ENCODE data around the gene TMEM132D. TPM values are rescaled to one million over a fixed set of nuclear protein-coding genes. Genes with fewer than 3 reads are reported as not detected.

Gene TMEM132D
- total and polyA plus RNA-seq, 2 donors (not counting 3 experiments of a cell fraction or from before 2014, with no cell fraction given), result not detected

DNA sequence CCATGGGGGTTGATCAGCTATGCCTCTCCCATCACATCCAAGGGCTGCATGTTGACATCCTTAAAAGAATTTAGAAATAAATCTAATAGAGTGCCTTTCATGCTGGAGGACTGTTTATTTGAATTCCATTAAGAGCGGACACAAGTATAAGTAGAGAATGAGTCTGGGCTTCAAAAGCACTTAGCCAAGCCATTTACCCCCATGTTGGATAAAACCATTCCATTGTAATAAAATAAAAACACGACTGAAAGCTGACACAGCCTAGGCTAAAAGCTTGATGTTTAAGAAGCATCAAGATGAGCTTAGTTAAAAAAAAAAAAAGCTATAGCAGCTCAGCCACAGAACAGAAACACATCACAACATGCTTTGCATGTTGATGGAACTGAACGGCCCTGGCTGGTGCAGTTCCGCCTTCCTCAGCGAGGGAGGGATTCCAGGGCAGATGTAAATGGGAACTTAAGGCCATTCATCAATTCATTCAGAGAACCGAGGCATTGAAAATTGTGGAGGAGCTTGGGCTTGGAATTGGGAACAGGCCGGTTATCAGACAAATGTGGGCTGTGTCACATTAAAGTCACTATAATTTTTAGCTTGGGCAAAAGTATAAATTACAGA lies 41.2 kb downstream of the TMEM132D start:
- Histone ChIP-seq H3K4me3 (replicated peaks in 1 of 3; ENCODE audit: insufficient read depth in 1 of 3, low read depth in 1 of 3, low read length in 3 of 3) (no peak overlapping the region), H4K20me1 (replicated peaks; ENCODE audit: control insufficient read depth, extremely low read depth, insufficient read depth, low read length) (no peaks in the 10 kb centered on the region), H3K4me1 (ENCODE audit: control insufficient read depth, extremely low read depth, insufficient read depth, low read length) (no peaks in the 10 kb centered on the region), H3K9me3 (replicated peaks; ENCODE audit: control insufficient read depth, insufficient read depth, low read length) (no peaks in the 10 kb centered on the region), H3K9ac (replicated peaks; ENCODE audit: extremely low read depth, insufficient read depth, low read length) (no peak overlapping the region), H2AFZ (ENCODE audit: low read depth, low read length) (no peak overlapping the region), H3K79me2 (ENCODE audit: control insufficient read depth, insufficient read depth, low read length) (no peaks in the 10 kb centered on the region), H3K27me3 (ENCODE audit: control insufficient read depth in 2 of 2, insufficient read depth in 2 of 2, low read length in 2 of 2) (no peaks in the 10 kb centered on the region), H3K27ac (ENCODE audit: insufficient read depth, low read depth, low read length) (no peak overlapping the region), H3K4me2 (ENCODE audit: insufficient read depth, low read length) (no peak overlapping the region), H3K36me3 (ENCODE audit: control insufficient read depth in 2 of 2, extremely low read depth in 1 of 2, insufficient read depth in 2 of 2, low read length in 2 of 2) (no peaks in the 10 kb centered on the region), H3K9me1 (replicated peaks; ENCODE audit: control insufficient read depth, extremely low read depth, insufficient read depth, low read length) (no peaks in the 10 kb centered on the region)
- TF ChIP-seq JUN (IDR thresholded peaks at IDR 0.05; ENCODE audit: borderline replicate concordance, insufficient read depth, insufficient read length, low read depth), result no peak
- TF ChIP-seq MYC (IDR thresholded peaks at IDR 0.05; ENCODE audit: low read depth, low read length), result no peak
- TF ChIP-seq CTCF (IDR thresholded peaks at IDR 0.05; ENCODE audit: extremely low read depth in 1 of 2, insufficient read depth in 1 of 2, low read depth in 1 of 2, low read length in 2 of 2), result no peak
- TF ChIP-seq EZH2 (IDR thresholded peaks at IDR 0.05; ENCODE audit: borderline replicate concordance, low read depth, low read length, severe bottlenecking), result no peak
- no peak for TF ChIP-seq FOS (IDR thresholded peaks at IDR 0.05; ENCODE audit: borderline replicate concordance, insufficient read depth, low read length)
- TF ChIP-seq, protein P1, sequence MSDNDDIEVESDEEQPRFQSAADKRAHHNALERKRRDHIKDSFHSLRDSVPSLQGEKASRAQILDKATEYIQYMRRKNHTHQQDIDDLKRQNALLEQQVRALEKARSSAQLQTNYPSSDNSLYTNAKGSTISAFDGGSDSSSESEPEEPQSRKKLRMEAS (IDR thresholded peaks at IDR 0.05; ENCODE audit: insufficient read depth, insufficient read length), result no peak
- no peak for TF ChIP-seq GATA2 (IDR thresholded peaks at IDR 0.05; ENCODE audit: insufficient read depth, insufficient read length, low read depth, low read length)
- TF ChIP-seq POLR2A (IDR thresholded peaks at IDR 0.05; ENCODE audit: low read depth, low read length), result no peak
- no peak for TF ChIP-seq POLR2AphosphoS5 (IDR thresholded peaks at IDR 0.05; ENCODE audit: insufficient read depth, low read depth, low read length)
- dilution Hi-C loops (cut with MboI; ENCODE audit: extremely low pct_ligation_motif_present, low sequenced_read_pairs), result no loop called here
- POLR2A ChIA-PET, result no interaction called here
- DNase-seq (ENCODE audit: low read depth, low spot score) (no peak), FAIRE-seq (no peak)
- CTCF ChIA-PET, result no interaction called here
- no TSS peak for BruUV-seq (replicated peaks)
- intact Hi-C loops (cut with micrococcal nuclease), result no loop called here
